Upper lobe of left lung (tissue), 4 donors: ENCODE data around the gene PALLD.

ENCODE experiments used
- EP300 ChIP-seq, 4 donors: sonication (generic); formaldehyde crosslinking; IDR thresholded peaks; one replicate each; pipeline ENCODE4 v1.5.1; 2017; ENCODE audit warnings: antibody characterized with exemption in 4 of 4, control low read depth in 2 of 4
- POLR2A ChIP-seq, 4 donors: fragments of 450-650 bp; IDR thresholded peaks; one replicate each; pipeline ENCODE4 v1.5.1; 2016 to 2017; ENCODE audit warnings: antibody characterized with exemption in 4 of 4, mild to moderate bottlenecking in 2 of 4
- POLR2AphosphoS5 ChIP-seq, 2 donors: sonication (generic); formaldehyde crosslinking; IDR thresholded peaks; one replicate each; pipeline ENCODE4 v1.5.1; 2017; ENCODE audit warnings: antibody characterized with exemption in 2 of 2
- TF ChIP-seq, protein P1 (sequence below), 6 experiments: fragments of 450-650 bp in 4 of 6; fragments of 200-600 bp in 2 of 6; sonication (generic) in 2 of 6; IDR thresholded peaks; one replicate each; pipeline ENCODE4 v1.5.1; 2016 to 2019; ENCODE audit warnings: antibody characterized with exemption in 6 of 6

DNA sequence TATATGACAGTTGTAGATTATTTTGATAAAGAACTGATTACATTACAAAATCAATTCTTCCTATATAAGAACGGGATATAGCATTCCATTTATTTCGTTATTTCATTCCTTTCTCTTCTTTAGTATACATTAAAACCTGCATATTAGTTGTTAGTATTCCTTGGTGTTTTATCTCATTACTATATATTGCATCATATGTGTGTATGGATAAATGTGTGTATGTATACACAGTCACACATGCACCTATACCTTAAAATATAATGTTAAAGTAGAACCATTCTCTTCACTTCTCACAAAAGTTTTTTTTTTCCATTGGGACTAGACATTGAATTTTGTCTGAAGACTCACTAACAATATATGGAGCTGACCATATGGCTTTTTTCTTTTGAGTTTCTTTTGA lies 5.3 kb upstream of the PALLD start:
- TF ChIP-seq, protein P1, sequence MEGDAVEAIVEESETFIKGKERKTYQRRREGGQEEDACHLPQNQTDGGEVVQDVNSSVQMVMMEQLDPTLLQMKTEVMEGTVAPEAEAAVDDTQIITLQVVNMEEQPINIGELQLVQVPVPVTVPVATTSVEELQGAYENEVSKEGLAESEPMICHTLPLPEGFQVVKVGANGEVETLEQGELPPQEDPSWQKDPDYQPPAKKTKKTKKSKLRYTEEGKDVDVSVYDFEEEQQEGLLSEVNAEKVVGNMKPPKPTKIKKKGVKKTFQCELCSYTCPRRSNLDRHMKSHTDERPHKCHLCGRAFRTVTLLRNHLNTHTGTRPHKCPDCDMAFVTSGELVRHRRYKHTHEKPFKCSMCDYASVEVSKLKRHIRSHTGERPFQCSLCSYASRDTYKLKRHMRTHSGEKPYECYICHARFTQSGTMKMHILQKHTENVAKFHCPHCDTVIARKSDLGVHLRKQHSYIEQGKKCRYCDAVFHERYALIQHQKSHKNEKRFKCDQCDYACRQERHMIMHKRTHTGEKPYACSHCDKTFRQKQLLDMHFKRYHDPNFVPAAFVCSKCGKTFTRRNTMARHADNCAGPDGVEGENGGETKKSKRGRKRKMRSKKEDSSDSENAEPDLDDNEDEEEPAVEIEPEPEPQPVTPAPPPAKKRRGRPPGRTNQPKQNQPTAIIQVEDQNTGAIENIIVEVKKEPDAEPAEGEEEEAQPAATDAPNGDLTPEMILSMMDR (IDR thresholded peaks at IDR 0.05): no peak
- TF ChIP-seq POLR2A (IDR thresholded peaks at IDR 0.05): no peak
- TF ChIP-seq POLR2AphosphoS5 (IDR thresholded peaks at IDR 0.05): no peak
- TF ChIP-seq EP300 (IDR thresholded peaks at IDR 0.05): no peak
